GM23338 (cell line): ENCODE results near the gene BCAM. TPM values are rescaled to one million over a fixed set of nuclear protein-coding genes. Genes with fewer than 3 reads are reported as not detected.

Experiments
- ATAC-seq: fragments of 200-7000 bp; cut with Tn5 transposase; 3 replicates; pipeline ENCODE4 v1.9.1; 2020
- DNase-seq: peaks from one replicate; pipeline ENCODE4 v3.0.0-alpha.2; 2015; ENCODE audit warnings: low spot score
- H2AFZ ChIP-seq: fragments of 200-600 bp; sonication (generic); 2 replicates; pipeline ENCODE4 v1.8.0; 2016; ENCODE audit warnings: antibody characterized with exemption, mild to moderate bottlenecking, moderate library complexity
- H3F3A ChIP-seq: fragments of 200-600 bp; sonication (generic); replicated peaks from 2 replicates; pipeline ENCODE4 v1.8.0; 2017; ENCODE audit warnings: antibody characterized with exemption, mixed run types, low read depth
- H3K27ac ChIP-seq: fragments of 200-600 bp; sonication (generic); 2 replicates; pipeline ENCODE4 v1.6.1; 2016; ENCODE audit warnings: low read depth
- H3K27me3 ChIP-seq: fragments of 200-600 bp; sonication (generic); 2 replicates; pipeline ENCODE4 v1.8.0; 2016; ENCODE audit warnings: mild to moderate bottlenecking, mixed run types, moderate library complexity; ENCODE audit not compliant: insufficient read depth
- H3K36me3 ChIP-seq: fragments of 200-600 bp; sonication (generic); 2 replicates; pipeline ENCODE4 v1.8.0; 2016; ENCODE audit warnings: mild to moderate bottlenecking; ENCODE audit not compliant: insufficient read depth
- H3K4me1 ChIP-seq: fragments of 200-600 bp; sonication (generic); 2 replicates; pipeline ENCODE4 v1.8.0; 2016; ENCODE audit warnings: mild to moderate bottlenecking, moderate library complexity; ENCODE audit not compliant: insufficient read depth
- H3K4me2 ChIP-seq: fragments of 200-600 bp; sonication (generic); 2 replicates; pipeline ENCODE4 v1.7.1; 2017; ENCODE audit warnings: mixed run types
- H3K4me3 ChIP-seq: fragments of 200-600 bp; sonication (generic); 2 replicates; pipeline ENCODE4 v1.6.1; 2016; ENCODE audit warnings: mixed run types
- H3K79me2 ChIP-seq: fragments of 200-600 bp; sonication (generic); replicated peaks from 2 replicates; pipeline ENCODE4 v1.8.0; 2017; ENCODE audit warnings: mild to moderate bottlenecking; ENCODE audit not compliant: insufficient read depth
- H3K9me2 ChIP-seq: fragments of 200-600 bp; sonication (generic); 2 replicates; pipeline ENCODE4 v1.8.0; 2017; ENCODE audit not compliant: insufficient read depth
- H4K20me1 ChIP-seq: fragments of 200-600 bp; sonication (generic); replicated peaks from 2 replicates; pipeline ENCODE4 v1.8.0; 2017; ENCODE audit warnings: mild to moderate bottlenecking; ENCODE audit not compliant: insufficient read depth
- H3K27ac Mint-ChIP-seq: 2 replicates; pipeline ENCODE4 v1.8.0; 2020; ENCODE audit warnings: inconsistent platforms, mild to moderate bottlenecking, moderate library complexity, mixed read lengths
- H3K27me3 Mint-ChIP-seq: 3 replicates; pipeline ENCODE4 v1.8.0; 2022; ENCODE audit warnings: low read depth, mild to moderate bottlenecking, moderate library complexity, mixed read lengths, inconsistent platforms; ENCODE audit not compliant: insufficient read depth, poor library complexity
- H3K36me3 Mint-ChIP-seq: 3 replicates; pipeline ENCODE4 v1.8.0; 2021; ENCODE audit warnings: low read depth, mild to moderate bottlenecking, inconsistent platforms, moderate library complexity, mixed read lengths
- H3K4me1 Mint-ChIP-seq: 3 replicates; pipeline ENCODE4 v1.8.0; 2020; ENCODE audit warnings: mild to moderate bottlenecking, inconsistent platforms, mixed read lengths
- H3K4me3 Mint-ChIP-seq: 3 replicates; pipeline ENCODE4 v1.8.0; 2021; ENCODE audit warnings: moderate library complexity, mild to moderate bottlenecking, inconsistent platforms, mixed read lengths
- H3K9me3 Mint-ChIP-seq: 3 replicates; pipeline ENCODE4 v1.8.0; 2020; ENCODE audit warnings: moderate library complexity, mild to moderate bottlenecking, inconsistent platforms, mixed read lengths
- EZH2 ChIP-seq: fragments of 200-600 bp; sonication (generic); IDR thresholded peaks from one replicate; pipeline ENCODE4 v1.8.0; 2017; ENCODE audit warnings: antibody characterized with exemption, mild to moderate bottlenecking, low read depth; ENCODE audit not compliant: unreplicated experiment
- JUNB ChIP-seq: IDR thresholded peaks from one replicate; pipeline ENCODE4 v1.6.1; 2016; ENCODE audit warnings: antibody characterized with exemption; ENCODE audit not compliant: unreplicated experiment
- ZNF114 ChIP-seq: fragments of 250-450 bp; sonication (Bioruptor Pico); IDR thresholded peaks from 2 replicates; pipeline ENCODE4 v1.5.0; 2020; ENCODE audit warnings: mild to moderate bottlenecking, moderate library complexity
- polyA plus RNA-seq: library from polyadenylated mRNA; unstranded; fragments of >200 nt; fragmentation: Nextera tagmentation; extraction: Ambion mirVana; gene quantifications from 2 replicates; pipeline ENCODE4 v1.2.1, GENCODE V29; 2016
- total RNA-seq: library from RNA; depleted of rRNA; stranded (reverse); fragments of >200 nt; shearing (Covaris generic); gene quantifications from 2 replicates; pipeline ENCODE4 v1.2.3, GENCODE V29; 2014
- TF ChIP-seq, protein P1 (sequence below), 2 experiments: fragments of 200-600 bp in 1 of 2; sonication (generic) in 1 of 2; conservative IDR thresholded peaks; 2 replicates each; pipeline versions ENCODE4 v1.5.1 to v1.6.1; 2016 to 2017; ENCODE audit warnings: antibody characterized with exemption in 2 of 2, low read depth in 2 of 2, mild to moderate bottlenecking in 2 of 2, moderate library complexity in 1 of 2
- TF ChIP-seq, protein P2 (sequence below): fragments of 250-450 bp; sonication (Bioruptor Pico); IDR thresholded peaks from 2 replicates; pipeline ENCODE4 v1.5.0; 2020; ENCODE audit warnings: mild to moderate bottlenecking, moderate library complexity
- TF ChIP-seq, protein P3 (sequence below): IDR thresholded peaks from one replicate; pipeline ENCODE4 v1.6.1; 2018; ENCODE audit warnings: antibody characterized with exemption; ENCODE audit not compliant: unreplicated experiment

BCAM gene
- total and polyA plus RNA-seq, 2 experiments from 2014 or later, result 33.3 to 100 TPM

DNA sequence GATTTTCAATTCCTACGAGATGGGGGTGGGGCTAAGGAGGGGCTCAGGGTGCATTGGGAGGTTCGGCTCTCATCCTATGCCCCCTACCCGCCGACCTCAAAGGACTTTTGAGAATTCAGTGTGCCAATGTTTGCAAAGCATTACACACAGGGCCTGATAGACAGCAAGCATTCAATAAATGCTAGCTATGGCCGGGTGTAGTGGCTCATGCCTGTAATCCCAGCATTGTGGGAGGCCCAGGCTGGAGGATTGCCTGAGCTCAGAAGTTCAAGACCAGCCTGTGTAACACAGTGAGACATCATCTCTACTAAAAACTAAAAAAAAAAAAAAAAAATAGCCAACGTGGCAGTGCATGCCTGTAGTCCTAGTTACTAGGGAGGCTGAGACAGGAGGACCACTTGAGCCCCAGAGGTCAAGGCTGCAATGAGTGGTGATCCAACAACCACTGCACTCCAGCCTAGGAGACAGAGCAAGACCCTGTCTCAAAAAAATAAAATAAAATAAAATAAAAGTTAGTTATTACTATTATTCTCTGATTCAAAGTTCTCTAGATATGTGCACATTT is 33.1 kb upstream of the BCAM start:
- no peaks in the 10 kb centered on the region; the same call in 1 of the 2 replicates for H4K20me1 ChIP-seq
- H3K79me2 ChIP-seq, result no peaks in the 10 kb centered on the region
- no peak overlapping the region for H3K4me3 ChIP-seq
- H3K27me3 Mint-ChIP-seq, result peaks cover 11% of the 10 kb centered on the region
- H3K4me1 Mint-ChIP-seq, result peaks cover 4% of the 10 kb centered on the region
- 0 out of 2 replicates have a peak, but pooled peaks cover 9% of the 10 kb centered on the region for H3F3A ChIP-seq
- H3K27ac ChIP-seq, result no peak overlapping the region
- H2AFZ ChIP-seq, result no peak overlapping the region
- H3K4me1 ChIP-seq, result peaks cover 13% of the 10 kb centered on the region
- DNase-seq (no peak), ATAC-seq (no peak)
- H3K9me3 Mint-ChIP-seq, result no peaks in the 10 kb centered on the region
- no peaks in the 10 kb centered on the region for H3K36me3 Mint-ChIP-seq
- H3K4me3 Mint-ChIP-seq, result no peak overlapping the region
- H3K36me3 ChIP-seq, result no peaks in the 10 kb centered on the region
- TF ChIP-seq JUNB (no peak), EZH2 (no peak), ZNF114 (CRISPR knock-in tag) (no peak)
- TF ChIP-seq, protein P1, sequence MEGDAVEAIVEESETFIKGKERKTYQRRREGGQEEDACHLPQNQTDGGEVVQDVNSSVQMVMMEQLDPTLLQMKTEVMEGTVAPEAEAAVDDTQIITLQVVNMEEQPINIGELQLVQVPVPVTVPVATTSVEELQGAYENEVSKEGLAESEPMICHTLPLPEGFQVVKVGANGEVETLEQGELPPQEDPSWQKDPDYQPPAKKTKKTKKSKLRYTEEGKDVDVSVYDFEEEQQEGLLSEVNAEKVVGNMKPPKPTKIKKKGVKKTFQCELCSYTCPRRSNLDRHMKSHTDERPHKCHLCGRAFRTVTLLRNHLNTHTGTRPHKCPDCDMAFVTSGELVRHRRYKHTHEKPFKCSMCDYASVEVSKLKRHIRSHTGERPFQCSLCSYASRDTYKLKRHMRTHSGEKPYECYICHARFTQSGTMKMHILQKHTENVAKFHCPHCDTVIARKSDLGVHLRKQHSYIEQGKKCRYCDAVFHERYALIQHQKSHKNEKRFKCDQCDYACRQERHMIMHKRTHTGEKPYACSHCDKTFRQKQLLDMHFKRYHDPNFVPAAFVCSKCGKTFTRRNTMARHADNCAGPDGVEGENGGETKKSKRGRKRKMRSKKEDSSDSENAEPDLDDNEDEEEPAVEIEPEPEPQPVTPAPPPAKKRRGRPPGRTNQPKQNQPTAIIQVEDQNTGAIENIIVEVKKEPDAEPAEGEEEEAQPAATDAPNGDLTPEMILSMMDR (conservative IDR thresholded peaks at IDR 0.05; ENCODE audit: low read depth in 2 of 2), result no peak
- TF ChIP-seq, protein P2, sequence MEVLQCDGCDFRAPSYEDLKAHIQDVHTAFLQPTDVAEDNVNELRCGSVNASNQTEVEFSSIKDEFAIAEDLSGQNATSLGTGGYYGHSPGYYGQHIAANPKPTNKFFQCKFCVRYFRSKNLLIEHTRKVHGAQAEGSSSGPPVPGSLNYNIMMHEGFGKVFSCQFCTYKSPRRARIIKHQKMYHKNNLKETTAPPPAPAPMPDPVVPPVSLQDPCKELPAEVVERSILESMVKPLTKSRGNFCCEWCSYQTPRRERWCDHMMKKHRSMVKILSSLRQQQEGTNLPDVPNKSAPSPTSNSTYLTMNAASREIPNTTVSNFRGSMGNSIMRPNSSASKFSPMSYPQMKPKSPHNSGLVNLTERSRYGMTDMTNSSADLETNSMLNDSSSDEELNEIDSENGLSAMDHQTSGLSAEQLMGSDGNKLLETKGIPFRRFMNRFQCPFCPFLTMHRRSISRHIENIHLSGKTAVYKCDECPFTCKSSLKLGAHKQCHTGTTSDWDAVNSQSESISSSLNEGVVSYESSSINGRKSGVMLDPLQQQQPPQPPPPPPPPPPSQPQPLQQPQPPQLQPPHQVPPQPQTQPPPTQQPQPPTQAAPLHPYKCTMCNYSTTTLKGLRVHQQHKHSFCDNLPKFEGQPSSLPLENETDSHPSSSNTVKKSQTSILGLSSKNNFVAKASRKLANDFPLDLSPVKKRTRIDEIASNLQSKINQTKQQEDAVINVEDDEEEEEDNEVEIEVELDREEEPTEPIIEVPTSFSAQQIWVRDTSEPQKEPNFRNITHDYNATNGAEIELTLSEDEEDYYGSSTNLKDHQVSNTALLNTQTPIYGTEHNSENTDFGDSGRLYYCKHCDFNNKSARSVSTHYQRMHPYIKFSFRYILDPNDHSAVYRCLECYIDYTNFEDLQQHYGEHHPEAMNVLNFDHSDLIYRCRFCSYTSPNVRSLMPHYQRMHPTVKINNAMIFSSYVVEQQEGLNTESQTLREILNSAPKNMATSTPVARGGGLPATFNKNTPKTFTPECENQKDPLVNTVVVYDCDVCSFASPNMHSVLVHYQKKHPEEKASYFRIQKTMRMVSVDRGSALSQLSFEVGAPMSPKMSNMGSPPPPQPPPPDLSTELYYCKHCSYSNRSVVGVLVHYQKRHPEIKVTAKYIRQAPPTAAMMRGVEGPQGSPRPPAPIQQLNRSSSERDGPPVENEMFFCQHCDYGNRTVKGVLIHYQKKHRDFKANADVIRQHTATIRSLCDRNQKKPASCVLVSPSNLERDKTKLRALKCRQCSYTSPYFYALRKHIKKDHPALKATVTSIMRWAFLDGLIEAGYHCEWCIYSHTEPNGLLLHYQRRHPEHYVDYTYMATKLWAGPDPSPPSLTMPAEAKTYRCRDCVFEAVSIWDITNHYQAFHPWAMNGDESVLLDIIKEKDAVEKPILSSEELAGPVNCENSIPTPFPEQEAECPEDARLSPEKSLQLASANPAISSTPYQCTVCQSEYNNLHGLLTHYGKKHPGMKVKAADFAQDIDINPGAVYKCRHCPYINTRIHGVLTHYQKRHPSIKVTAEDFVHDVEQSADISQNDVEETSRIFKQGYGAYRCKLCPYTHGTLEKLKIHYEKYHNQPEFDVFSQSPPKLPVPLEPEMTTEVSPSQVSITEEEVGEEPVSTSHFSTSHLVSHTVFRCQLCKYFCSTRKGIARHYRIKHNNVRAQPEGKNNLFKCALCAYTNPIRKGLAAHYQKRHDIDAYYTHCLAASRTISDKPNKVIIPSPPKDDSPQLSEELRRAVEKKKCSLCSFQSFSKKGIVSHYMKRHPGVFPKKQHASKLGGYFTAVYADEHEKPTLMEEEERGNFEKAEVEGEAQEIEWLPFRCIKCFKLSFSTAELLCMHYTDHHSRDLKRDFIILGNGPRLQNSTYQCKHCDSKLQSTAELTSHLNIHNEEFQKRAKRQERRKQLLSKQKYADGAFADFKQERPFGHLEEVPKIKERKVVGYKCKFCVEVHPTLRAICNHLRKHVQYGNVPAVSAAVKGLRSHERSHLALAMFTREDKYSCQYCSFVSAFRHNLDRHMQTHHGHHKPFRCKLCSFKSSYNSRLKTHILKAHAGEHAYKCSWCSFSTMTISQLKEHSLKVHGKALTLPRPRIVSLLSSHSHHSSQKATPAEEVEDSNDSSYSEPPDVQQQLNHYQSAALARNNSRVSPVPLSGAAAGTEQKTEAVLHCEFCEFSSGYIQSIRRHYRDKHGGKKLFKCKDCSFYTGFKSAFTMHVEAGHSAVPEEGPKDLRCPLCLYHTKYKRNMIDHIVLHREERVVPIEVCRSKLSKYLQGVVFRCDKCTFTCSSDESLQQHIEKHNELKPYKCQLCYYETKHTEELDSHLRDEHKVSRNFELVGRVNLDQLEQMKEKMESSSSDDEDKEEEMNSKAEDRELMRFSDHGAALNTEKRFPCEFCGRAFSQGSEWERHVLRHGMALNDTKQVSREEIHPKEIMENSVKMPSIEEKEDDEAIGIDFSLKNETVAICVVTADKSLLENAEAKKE (CRISPR knock-in tag), result no peak
- TF ChIP-seq, protein P3, sequence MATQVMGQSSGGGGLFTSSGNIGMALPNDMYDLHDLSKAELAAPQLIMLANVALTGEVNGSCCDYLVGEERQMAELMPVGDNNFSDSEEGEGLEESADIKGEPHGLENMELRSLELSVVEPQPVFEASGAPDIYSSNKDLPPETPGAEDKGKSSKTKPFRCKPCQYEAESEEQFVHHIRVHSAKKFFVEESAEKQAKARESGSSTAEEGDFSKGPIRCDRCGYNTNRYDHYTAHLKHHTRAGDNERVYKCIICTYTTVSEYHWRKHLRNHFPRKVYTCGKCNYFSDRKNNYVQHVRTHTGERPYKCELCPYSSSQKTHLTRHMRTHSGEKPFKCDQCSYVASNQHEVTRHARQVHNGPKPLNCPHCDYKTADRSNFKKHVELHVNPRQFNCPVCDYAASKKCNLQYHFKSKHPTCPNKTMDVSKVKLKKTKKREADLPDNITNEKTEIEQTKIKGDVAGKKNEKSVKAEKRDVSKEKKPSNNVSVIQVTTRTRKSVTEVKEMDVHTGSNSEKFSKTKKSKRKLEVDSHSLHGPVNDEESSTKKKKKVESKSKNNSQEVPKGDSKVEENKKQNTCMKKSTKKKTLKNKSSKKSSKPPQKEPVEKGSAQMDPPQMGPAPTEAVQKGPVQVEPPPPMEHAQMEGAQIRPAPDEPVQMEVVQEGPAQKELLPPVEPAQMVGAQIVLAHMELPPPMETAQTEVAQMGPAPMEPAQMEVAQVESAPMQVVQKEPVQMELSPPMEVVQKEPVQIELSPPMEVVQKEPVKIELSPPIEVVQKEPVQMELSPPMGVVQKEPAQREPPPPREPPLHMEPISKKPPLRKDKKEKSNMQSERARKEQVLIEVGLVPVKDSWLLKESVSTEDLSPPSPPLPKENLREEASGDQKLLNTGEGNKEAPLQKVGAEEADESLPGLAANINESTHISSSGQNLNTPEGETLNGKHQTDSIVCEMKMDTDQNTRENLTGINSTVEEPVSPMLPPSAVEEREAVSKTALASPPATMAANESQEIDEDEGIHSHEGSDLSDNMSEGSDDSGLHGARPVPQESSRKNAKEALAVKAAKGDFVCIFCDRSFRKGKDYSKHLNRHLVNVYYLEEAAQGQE, result no peak
- H3K9me2 ChIP-seq, result no peaks in the 10 kb centered on the region
- H3K27ac Mint-ChIP-seq, result no peak overlapping the region
- no peaks in the 10 kb centered on the region for H3K27me3 ChIP-seq
- H3K4me2 ChIP-seq, result no peak overlapping the region
